ENCODE measurements around the gene PRSS33. TPM values are rescaled to one million over a fixed set of nuclear protein-coding genes. Genes with fewer than 3 reads are reported as not detected.
A peak's percentile ranks its signal among the peaks of the same experiment; 100 is the strongest.

Gene PRSS33
- total and polyA plus RNA-seq, 2 of the 8 experiments (the other 6 are each of a cell fraction or from before 2014, with no cell fraction given): 0.09 TPM; not detected in 1

- Histone ChIP-seq H3K9me3 (ENCODE audit: insufficient read depth in 2 of 2, low read depth in 1 of 2, low read length in 1 of 2) (peaks cover 8 to 24% of the 10 kb centered on the region in 2 experiments; a peak in 3 of 4 replicates), H2AK5ac (ENCODE audit: low read depth, low read length) (no peak overlapping the region), H2AFZ (ENCODE audit: low read length) (no peak overlapping the region), H3K36me3 (ENCODE audit: control insufficient read depth in 2 of 4, insufficient read depth in 4 of 4, low read length in 3 of 4) (peaks cover 82 to 100% (median 96%) of the 10 kb centered on the region in 4 experiments), H4K8ac (ENCODE audit: extremely low read depth, insufficient read depth, low read length) (no peak overlapping the region), H3K23me2 (ENCODE audit: low read depth, low read length) (no peaks in the 10 kb centered on the region), H3K79me1 (ENCODE audit: low read depth, low read length) (peaks cover 7% of the 10 kb centered on the region), H2BK5ac (ENCODE audit: low read depth, low read length) (no peak overlapping the region; the same call in 1 of the 2 replicates), H3K56ac (replicated peaks; ENCODE audit: insufficient read length, low read depth, low read length) (no peak overlapping the region), H3K4ac (replicated peaks; ENCODE audit: insufficient read length, low read depth, low read length) (no peak overlapping the region), H4K5ac (ENCODE audit: insufficient read length, low read depth, low read length) (no peak overlapping the region), H2BK15ac (ENCODE audit: low read length) (no peak overlapping the region), H3K4me1 (replicated peaks in 1 of 4; ENCODE audit: control insufficient read depth in 3 of 4, insufficient read depth in 4 of 4, low read length in 3 of 4) (peaks cover 0 to 3% (median under 1%) of the 10 kb centered on the region in 4 experiments; a peak in 3 of 7 replicates), H3K4me3 (ENCODE audit: extremely low read depth in 1 of 4, insufficient read depth in 2 of 4, low read depth in 3 of 4, low read length in 4 of 4) (no peak overlapping the region), H3K27ac (ENCODE audit: low read depth, low read length) (no peak overlapping the region), H4K20me1 (replicated peaks in 1 of 2; ENCODE audit: control insufficient read depth in 1 of 2, insufficient read depth in 2 of 2, low read length in 2 of 2) (peaks cover 23 to 37% of the 10 kb centered on the region in 2 experiments), H3K18ac (ENCODE audit: extremely low read depth, low read length) (no peak overlapping the region), H2BK120ac (replicated peaks; ENCODE audit: low read depth, low read length) (no peak overlapping the region), H3K27me3 (replicated peaks in 1 of 4; ENCODE audit: control insufficient read depth in 3 of 4, extremely low read depth in 1 of 4, insufficient read depth in 3 of 4, low read length in 3 of 4) (no peaks in the 10 kb centered on the region), H3K4me2 (ENCODE audit: insufficient read depth in 1 of 2, low read depth in 2 of 2, low read length in 2 of 2) (no peak overlapping the region), H2BK20ac (ENCODE audit: low read length) (no peak overlapping the region), H3K14ac (ENCODE audit: insufficient read length) (no peak overlapping the region), H3K79me2 (ENCODE audit: control insufficient read depth in 1 of 2, insufficient read depth in 2 of 2, low read length in 2 of 2) (peaks cover 4 to 71% of the 10 kb centered on the region in 2 experiments; a peak in 3 of 4 replicates), H2BK12ac (ENCODE audit: low read depth, low read length) (no peak overlapping the region), H4K91ac (replicated peaks; ENCODE audit: insufficient read length, low read length) (no peak overlapping the region), H3K23ac (ENCODE audit: insufficient read length) (no peak overlapping the region), H3K9ac (replicated peaks in 1 of 4; ENCODE audit: extremely low read depth in 1 of 4, low read depth in 3 of 4, low read length in 3 of 4) (no peak overlapping the region)
- ChIA-PET POLR2A (ENCODE audit: partially characterized antibody) (interaction anchor here (1.1 to 6.9 kb wide), 8 partner anchors 8 to 65 kb away, joined by 3 to 140 read pairs (median 12); partner anchors contain the start of genes ELOB and SRRM2), CTCF (ENCODE audit: partially characterized antibody) (interaction anchor here (0.5 kb wide), 1 partner anchor 52 kb away, joined by 3 read pairs; no protein-coding TSS in a partner anchor)
- no peak for DNase-seq (ENCODE audit: low read depth in 1 of 2, low spot score in 2 of 2)
- no peak for TF ChIP-seq NRF1 (IDR thresholded peaks at IDR 0.05; ENCODE audit: low read depth, low read length)
- TF ChIP-seq CBX8 (IDR thresholded peaks at IDR 0.05; ENCODE audit: borderline replicate concordance, low read depth, low read length): no peak
- 0 out of 3 replicates have a peak, but pooled peaks of 1 of the 2 experiments have one; percentile 14 for TF ChIP-seq POLR2A (IDR thresholded peaks at IDR 0.05; ENCODE audit: control extremely low read depth in 1 of 2, low read depth in 2 of 2, low read length in 2 of 2)
- TF ChIP-seq EZH2 (IDR thresholded peaks at IDR 0.05; ENCODE audit: low read depth, low read length, severe bottlenecking): no peak
- no peak for TF ChIP-seq BRCA1 (IDR thresholded peaks at IDR 0.05; ENCODE audit: low read depth, low read length)
- TF ChIP-seq FOSL1 (IDR thresholded peaks at IDR 0.05; ENCODE audit: insufficient read depth, low read depth, low read length): no peak
- no peak for FAIRE-seq
- WGBS, 2 experiments (ENCODE audit: extremely low coverage in 1 of 2, insufficient coverage in 1 of 2, insufficient read length in 1 of 2, insufficient replicate concordance in 2 of 2, low coverage in 1 of 2, low lambda C conversion rate in 2 of 2, missing lambda C conversion rate in 1 of 2): 96% methylated on average over 43 of the region's 44 CpGs; no CpG with 5 or more reads in 1 of the 2 experiments
These were observed 20.8 kb downstream of the PRSS33 start for GRCh38 chr16:2766430-2767139.
